Transverse colon (tissue), 4 donors: ENCODE measurements around the gene OR2Z1.

ENCODE experiments used
- CTCF ChIP-seq, 5 experiments: fragments of 200-600 bp in 3 of 5; fragments of 450-650 bp in 2 of 5; sonication (generic) in 3 of 5; IDR thresholded peaks; 1 replicate in 2 of 5; 2 replicates in 3 of 5; pipeline ENCODE4 v1.5.1; 2016 to 2017; ENCODE audit warnings: antibody characterized with exemption in 5 of 5, inconsistent platforms in 3 of 5, mild to moderate bottlenecking in 2 of 5, moderate library complexity in 1 of 5
- EP300 ChIP-seq: sonication (generic); formaldehyde crosslinking; IDR thresholded peaks from one replicate; pipeline ENCODE4 v1.6.1; 2017; ENCODE audit warnings: antibody characterized with exemption, low read depth
- POLR2A ChIP-seq: fragments of 450-650 bp; IDR thresholded peaks from one replicate; pipeline ENCODE4 v1.6.1; 2016; ENCODE audit warnings: antibody characterized with exemption, mild to moderate bottlenecking, moderate library complexity
- POLR2AphosphoS5 ChIP-seq, 3 donors: sonication (generic); formaldehyde crosslinking; IDR thresholded peaks; one replicate each; pipeline ENCODE4 v1.6.1; 2016; ENCODE audit warnings: antibody characterized with exemption in 3 of 3

GRCh38 chr19:8682931-8683330 is 38.5 kb upstream of the OR2Z1 start:
- TF ChIP-seq POLR2A, result no peak
- no peak for TF ChIP-seq POLR2AphosphoS5 (IDR thresholded peaks at IDR 0.05)
- no peak for TF ChIP-seq EP300
- TF ChIP-seq CTCF (IDR thresholded peaks at IDR 0.05), result no peak
